ENCODE measurements around the gene WBP11. TPM values are rescaled to one million over a fixed set of nuclear protein-coding genes. Genes with fewer than 3 reads are reported as not detected.
A peak's percentile ranks its signal among the peaks of the same experiment; 100 is the strongest.

WBP11 gene
- total RNA-seq, 1 experiment from 2014 or later, result 47.3 TPM

- intact Hi-C loops (cut with micrococcal nuclease; ENCODE audit: unreplicated experiment), result no loop called here
- H3K4me1 ChIP-seq (ENCODE audit: control insufficient read depth, insufficient read depth, low read length), result peaks cover under 1% of the 10 kb centered on the region; the same call in 1 of the 2 replicates
- DNase-seq (ENCODE audit: low read depth, low spot score) (peak; percentile 97), ATAC-seq (peak; percentile 69)
- H3K36me3 ChIP-seq (ENCODE audit: control insufficient read depth, insufficient read depth, low read length), result no peaks in the 10 kb centered on the region; the same call in none of the 2 replicates
- H3K9me3 ChIP-seq (ENCODE audit: control insufficient read depth, insufficient read depth, low read depth, low read length), result no peaks in the 10 kb centered on the region
- CTCF ChIA-PET, result interaction anchor here (1.0 kb wide), 1 partner anchor 46 kb away, joined by 3 read pairs; no protein-coding TSS in a partner anchor
- H3K4me3 ChIP-seq (ENCODE audit: low read depth in 2 of 2, low read length in 2 of 2), result peak overlapping the region; percentile 89 to 95
- in situ Hi-C loops (cut with HindIII; ENCODE audit: low pct_unique_long_range_greater_than_20kb, low sequenced_read_pairs), result no loop called here
- TF ChIP-seq SIN3A (IDR thresholded peaks at IDR 0.05; ENCODE audit: borderline replicate concordance, insufficient read depth, low read depth, low read length) (peak; percentile 92), TCF7L2 (IDR thresholded peaks at IDR 0.05; ENCODE audit: low read depth, low read length) (peak; percentile 89), REST (IDR thresholded peaks at IDR 0.05; ENCODE audit: insufficient read depth in 1 of 2, low read depth in 2 of 2, low read length in 1 of 2) (0 out of 4 replicates have a peak, but pooled peaks of 1 of the 2 experiments have one; percentile 53), CTCF (IDR thresholded peaks at IDR 0.05) (no peak), POLR2AphosphoS5 (IDR thresholded peaks at IDR 0.05; ENCODE audit: low read depth, low read length) (peak; percentile 99)
- POLR2A ChIA-PET, result interaction anchor here (0.6 kb wide), 3 partner anchors 106 to 1027 kb away, joined by 3 to 8 read pairs (median 7); no protein-coding TSS in a partner anchor
- H3K27me3 ChIP-seq (ENCODE audit: control insufficient read depth, insufficient read depth, low read length), result no peaks in the 10 kb centered on the region
- peak overlapping the region; percentile 97 for H3K27ac ChIP-seq (ENCODE audit: low read length)
- BruUV-seq (replicated peaks), result TSS peak; percentile 81
Observed at GRCh38 chr12:14770496-14771461, 32.5 kb downstream of the WBP11 start.

GRCh38 chr12:14769969-14770495 is 33.2 kb downstream of the WBP11 start:
- TF ChIP-seq POLR2AphosphoS5 (IDR thresholded peaks at IDR 0.05; ENCODE audit: low read depth, low read length) (peak; percentile 16; the same call in 1 of the 2 replicates), CTCF (IDR thresholded peaks at IDR 0.05) (peak; percentile 81), REST (IDR thresholded peaks at IDR 0.05; ENCODE audit: insufficient read depth in 1 of 2, low read depth in 2 of 2, low read length in 1 of 2) (no peak), TCF7L2 (IDR thresholded peaks at IDR 0.05; ENCODE audit: low read depth, low read length) (no peak), SIN3A (IDR thresholded peaks at IDR 0.05; ENCODE audit: borderline replicate concordance, insufficient read depth, low read depth, low read length) (peak; percentile 54; the same call in 1 of the 2 replicates)
- no peaks in the 10 kb centered on the region; the same call in 1 of the 2 replicates for H3K36me3 ChIP-seq (ENCODE audit: control insufficient read depth, insufficient read depth, low read length)
- in situ Hi-C loops (cut with HindIII; ENCODE audit: low pct_unique_long_range_greater_than_20kb, low sequenced_read_pairs) (no loop called here), intact Hi-C loops (cut with micrococcal nuclease; ENCODE audit: unreplicated experiment) (no loop called here)
- no peaks in the 10 kb centered on the region for H3K9me3 ChIP-seq (ENCODE audit: control insufficient read depth, insufficient read depth, low read depth, low read length)
- no TSS peak for BruUV-seq (replicated peaks)
- H3K4me3 ChIP-seq (ENCODE audit: low read depth in 2 of 2, low read length in 2 of 2), result peak overlapping the region; percentile 89 to 95
- ATAC-seq (peak; percentile 54), DNase-seq (ENCODE audit: low read depth, low spot score) (no peak)
- CTCF ChIA-PET, result interaction anchor here (1.0 kb wide), 1 partner anchor 46 kb away, joined by 3 read pairs; no protein-coding TSS in a partner anchor
- H3K27ac ChIP-seq (ENCODE audit: low read length), result peak overlapping the region; percentile 97
- H3K27me3 ChIP-seq (ENCODE audit: control insufficient read depth, insufficient read depth, low read length), result no peaks in the 10 kb centered on the region
- POLR2A ChIA-PET, result interaction anchor here (0.6 kb wide), 1 partner anchor 1028 kb away, joined by 3 read pairs; no protein-coding TSS in a partner anchor
- H3K4me1 ChIP-seq (ENCODE audit: control insufficient read depth, insufficient read depth, low read length), result no peaks in the 10 kb centered on the region

Measured in Panc1 (cell line).